GM12878 (cell line): Measurements from ENCODE around the gene TRIM67. TPM values are rescaled to one million over a fixed set of nuclear protein-coding genes. Genes with fewer than 3 reads are reported as not detected.

Experiments
- ATAC-seq: fragments of 200-7000 bp; cut with Tn5 transposase; 3 replicates; pipeline ENCODE4 v1.9.1; 2020; ENCODE audit warnings: mild to moderate bottlenecking, moderate library complexity
- BruUV-seq: library from RNA; stranded (reverse); fragments of 400-500 nt; replicated peaks from 2 replicates; lab custom pipeline; 2021; lab: Mats Ljungman, UMichigan
- CTCF ChIA-PET: fragments of 300-600 bp; sonication (Branson Sonifier 250); formaldehyde crosslinking; extraction: SDS; loops from one replicate; lab custom pipeline; 2021; ENCODE audit warnings: inconsistent platforms; lab: Yijun Ruan, JAX
- POLR2A ChIA-PET: fragments of 350-600 bp; formaldehyde crosslinking; extraction: SDS; loops from one replicate; lab custom pipeline; 2021; ENCODE audit warnings: inconsistent platforms; lab: Charles Lee
- RAD21 ChIA-PET: fragments of 300-600 bp; sonication (Branson Sonifier 250); formaldehyde crosslinking; loops from one replicate; lab custom pipeline; 2023; ENCODE audit warnings: antibody characterized with exemption; ENCODE audit not compliant: unreplicated experiment; lab: Charles Lee
- SMC1A ChIA-PET: fragments of 300-600 bp; sonication (Branson Sonifier 250); formaldehyde crosslinking; loops from one replicate; lab custom pipeline; 2023; ENCODE audit not compliant: unreplicated experiment, uncharacterized antibody; lab: Charles Lee
- DNase-seq: peaks from one replicate; pipeline ENCODE4 v3.0.0-alpha.2; 2011; ENCODE audit warnings: low read depth, low spot score
- FAIRE-seq: peaks from 3 replicates; lab custom pipeline; 2011; peaks lifted over from hg19 to GRCh38; lab: Jason Lieb, UNC
- H2AFZ ChIP-seq: 2 replicates; pipeline ENCODE4 v1.6.0; 2011; ENCODE audit warnings: low read depth, low read length, control low read depth; ENCODE audit not compliant: control insufficient read depth
- H3K27ac ChIP-seq: 2 replicates; pipeline ENCODE4 v1.5.1; 2011; ENCODE audit warnings: control low read depth; ENCODE audit not compliant: control insufficient read depth, insufficient read depth
- H3K27me3 ChIP-seq, 2 experiments: replicated peaks in 1 of 2; 2 replicates each; pipeline versions ENCODE4 v1.6.0 to v1.6.1; 2011; ENCODE audit warnings: low read length in 1 of 2; ENCODE audit not compliant: control insufficient read depth in 2 of 2, insufficient read depth in 2 of 2
- H3K36me3 ChIP-seq, 2 experiments: 2 replicates each; pipeline ENCODE4 v1.5.1; 2011; ENCODE audit warnings: low read length in 1 of 2; ENCODE audit not compliant: control insufficient read depth in 2 of 2, insufficient read depth in 2 of 2
- H3K4me1 ChIP-seq: 2 replicates; pipeline ENCODE4 v1.6.1; 2011; ENCODE audit warnings: mild to moderate bottlenecking, low read length, moderate library complexity, mixed read lengths; ENCODE audit not compliant: control insufficient read depth, insufficient read depth
- H3K4me2 ChIP-seq: 2 replicates; pipeline ENCODE4 v1.6.0; 2011; ENCODE audit warnings: control low read depth; ENCODE audit not compliant: control insufficient read depth, insufficient read depth
- H3K4me3 ChIP-seq: fragments of 200-600 bp; sonication (generic); 2 replicates; pipeline ENCODE4 v1.5.1; 2016
- H3K79me2 ChIP-seq: 2 replicates; pipeline ENCODE4 v1.6.0; 2011; ENCODE audit warnings: low read length; ENCODE audit not compliant: control insufficient read depth, insufficient read depth
- H3K9ac ChIP-seq: 2 replicates; pipeline ENCODE4 v1.8.0; 2011; ENCODE audit warnings: low read length, control low read depth, mixed read lengths; ENCODE audit not compliant: control insufficient read depth, insufficient read depth
- H3K9me3 ChIP-seq: replicated peaks from 3 replicates; pipeline ENCODE4 v1.5.1; 2011; ENCODE audit warnings: mild to moderate bottlenecking, low read length; ENCODE audit not compliant: control insufficient read depth, insufficient read depth
- H4K20me1 ChIP-seq: 2 replicates; pipeline ENCODE4 v1.6.0; 2011; ENCODE audit not compliant: control insufficient read depth, insufficient read depth
- DPF2 ChIP-seq: fragments of 450-650 bp; IDR thresholded peaks from 2 replicates; pipeline ENCODE4 v1.6.1; 2017; ENCODE audit warnings: mild to moderate bottlenecking
- FOXK2 ChIP-seq: fragments of 450-650 bp; IDR thresholded peaks from 2 replicates; pipeline ENCODE4 v1.6.1; 2017; ENCODE audit warnings: mild to moderate bottlenecking, moderate library complexity
- MLLT1 ChIP-seq: fragments of 450-650 bp; IDR thresholded peaks from 2 replicates; pipeline ENCODE4 v1.6.1; 2016; ENCODE audit warnings: mild to moderate bottlenecking
- MYC ChIP-seq: IDR thresholded peaks from 2 replicates; pipeline ENCODE4 v1.6.1; 2011; ENCODE audit warnings: mild to moderate bottlenecking, low read length, moderate library complexity, inconsistent platforms; ENCODE audit not compliant: insufficient read depth, insufficient replicate concordance, insufficient read length, severe bottlenecking
- NRF1 ChIP-seq: conservative IDR thresholded peaks from 2 replicates; pipeline ENCODE4 v1.6.1; 2011; ENCODE audit warnings: mild to moderate bottlenecking, low read depth, low read length, improper control_type of control experiment
- PML ChIP-seq: IDR thresholded peaks from 2 replicates; pipeline ENCODE4 v1.6.1; 2012; ENCODE audit warnings: low read length, inconsistent platforms
- STAT3 ChIP-seq: IDR thresholded peaks from 2 replicates; pipeline ENCODE4 v1.6.1; 2011; ENCODE audit warnings: low read depth, low read length, improper control_type of control experiment
- TBL1XR1 ChIP-seq: IDR thresholded peaks from 2 replicates; pipeline ENCODE4 v1.6.1; 2012; ENCODE audit warnings: low read depth, low read length, improper control_type of control experiment
- WGBS: methylation state at CpG from one replicate; pipeline ENCODE4 v1.1.6; 2016; ENCODE audit warnings: low lambda C conversion rate; ENCODE audit not compliant: insufficient replicate concordance, insufficient coverage; ENCODE audit errors: missing lambda C conversion rate; 5-methylcytosine and 5-hydroxymethylcytosine counted together
- in situ Hi-C: fragments of 300-500 bp; cut with MboI; formaldehyde crosslinking; loops from 9 replicates; pipeline ENCODE4 v1.14.3; 2018; ENCODE audit warnings: mixed read lengths
- intact Hi-C: fragments of 100-400 bp; cut with micrococcal nuclease; formaldehyde crosslinking; loops from one replicate; pipeline ENCODE4 v1.14.2; 2022; ENCODE audit not compliant: unreplicated experiment
- polyA plus RNA-seq, 11 experiments: library from polyadenylated mRNA; depleted of rRNA in 4 of 11; unstranded in 6 of 11; stranded (reverse) in 5 of 11; fragments of >200 nt; fragmentation: Nextera tagmentation in 4 of 11; fragmentation: Illumina TruSeq in 1 of 11; extraction: Ambion mirVana in 4 of 11; extraction: Trizol in 1 of 11; gene quantifications; 1 replicate in 1 of 11; 2 replicates in 10 of 11; pipeline versions ENCODE4 v1.2.1 to v1.2.3, GENCODE V29; 2011 to 2016; ENCODE audit warnings: inconsistent platforms in 2 of 11, missing spikeins in 2 of 11, low read depth in 1 of 11
- total RNA-seq, 4 experiments: library from RNA; depleted of rRNA in 3 of 4; stranded (reverse); fragments of >200 nt in 3 of 4; fragmentation: Illumina TruSeq in 1 of 4; extraction: Trizol in 1 of 4; gene quantifications; 2 replicates each; pipeline versions ENCODE4 v1.2.1 to v1.2.3, GENCODE V29; 2013 to 2021
- TF ChIP-seq, protein P1 (sequence below): fragments of 450-650 bp; formaldehyde crosslinking; IDR thresholded peaks from 2 replicates; pipeline ENCODE4 v1.4.0; 2020; ENCODE audit warnings: mild to moderate bottlenecking, moderate library complexity
- TF ChIP-seq, protein P2 (sequence below): fragments of 450-650 bp; IDR thresholded peaks from 2 replicates; pipeline ENCODE4 v1.6.1; 2017; ENCODE audit warnings: low read depth, mild to moderate bottlenecking, moderate library complexity
- TF ChIP-seq, protein P3 (sequence below): IDR thresholded peaks from 2 replicates; pipeline ENCODE4 v1.6.1; 2012; ENCODE audit warnings: low read depth, low read length, improper control_type of control experiment

Gene TRIM67
- total and polyA plus RNA-seq, 10 of the 15 experiments (the other 5 are each of a cell fraction or from before 2014, with no cell fraction given): under 0.01 to 0.01 TPM; not detected in 8

- no peaks in the 10 kb centered on the region for H4K20me1 ChIP-seq
- TF ChIP-seq MLLT1 (no peak), PML (no peak), FOXK2 (no peak), DPF2 (no peak), MYC (no peak), TBL1XR1 (no peak), NRF1 (no peak), STAT3 (no peak)
- TF ChIP-seq, protein P1, sequence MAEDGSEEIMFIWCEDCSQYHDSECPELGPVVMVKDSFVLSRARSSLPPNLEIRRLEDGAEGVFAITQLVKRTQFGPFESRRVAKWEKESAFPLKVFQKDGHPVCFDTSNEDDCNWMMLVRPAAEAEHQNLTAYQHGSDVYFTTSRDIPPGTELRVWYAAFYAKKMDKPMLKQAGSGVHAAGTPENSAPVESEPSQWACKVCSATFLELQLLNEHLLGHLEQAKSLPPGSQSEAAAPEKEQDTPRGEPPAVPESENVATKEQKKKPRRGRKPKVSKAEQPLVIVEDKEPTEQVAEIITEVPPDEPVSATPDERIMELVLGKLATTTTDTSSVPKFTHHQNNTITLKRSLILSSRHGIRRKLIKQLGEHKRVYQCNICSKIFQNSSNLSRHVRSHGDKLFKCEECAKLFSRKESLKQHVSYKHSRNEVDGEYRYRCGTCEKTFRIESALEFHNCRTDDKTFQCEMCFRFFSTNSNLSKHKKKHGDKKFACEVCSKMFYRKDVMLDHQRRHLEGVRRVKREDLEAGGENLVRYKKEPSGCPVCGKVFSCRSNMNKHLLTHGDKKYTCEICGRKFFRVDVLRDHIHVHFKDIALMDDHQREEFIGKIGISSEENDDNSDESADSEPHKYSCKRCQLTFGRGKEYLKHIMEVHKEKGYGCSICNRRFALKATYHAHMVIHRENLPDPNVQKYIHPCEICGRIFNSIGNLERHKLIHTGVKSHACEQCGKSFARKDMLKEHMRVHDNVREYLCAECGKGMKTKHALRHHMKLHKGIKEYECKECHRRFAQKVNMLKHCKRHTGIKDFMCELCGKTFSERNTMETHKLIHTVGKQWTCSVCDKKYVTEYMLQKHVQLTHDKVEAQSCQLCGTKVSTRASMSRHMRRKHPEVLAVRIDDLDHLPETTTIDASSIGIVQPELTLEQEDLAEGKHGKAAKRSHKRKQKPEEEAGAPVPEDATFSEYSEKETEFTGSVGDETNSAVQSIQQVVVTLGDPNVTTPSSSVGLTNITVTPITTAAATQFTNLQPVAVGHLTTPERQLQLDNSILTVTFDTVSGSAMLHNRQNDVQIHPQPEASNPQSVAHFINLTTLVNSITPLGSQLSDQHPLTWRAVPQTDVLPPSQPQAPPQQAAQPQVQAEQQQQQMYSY (CRISPR knock-in tag): no peak
- TF ChIP-seq, protein P2, sequence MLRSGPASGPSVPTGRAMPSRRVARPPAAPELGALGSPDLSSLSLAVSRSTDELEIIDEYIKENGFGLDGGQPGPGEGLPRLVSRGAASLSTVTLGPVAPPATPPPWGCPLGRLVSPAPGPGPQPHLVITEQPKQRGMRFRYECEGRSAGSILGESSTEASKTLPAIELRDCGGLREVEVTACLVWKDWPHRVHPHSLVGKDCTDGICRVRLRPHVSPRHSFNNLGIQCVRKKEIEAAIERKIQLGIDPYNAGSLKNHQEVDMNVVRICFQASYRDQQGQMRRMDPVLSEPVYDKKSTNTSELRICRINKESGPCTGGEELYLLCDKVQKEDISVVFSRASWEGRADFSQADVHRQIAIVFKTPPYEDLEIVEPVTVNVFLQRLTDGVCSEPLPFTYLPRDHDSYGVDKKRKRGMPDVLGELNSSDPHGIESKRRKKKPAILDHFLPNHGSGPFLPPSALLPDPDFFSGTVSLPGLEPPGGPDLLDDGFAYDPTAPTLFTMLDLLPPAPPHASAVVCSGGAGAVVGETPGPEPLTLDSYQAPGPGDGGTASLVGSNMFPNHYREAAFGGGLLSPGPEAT: no peak
- TF ChIP-seq, protein P3, sequence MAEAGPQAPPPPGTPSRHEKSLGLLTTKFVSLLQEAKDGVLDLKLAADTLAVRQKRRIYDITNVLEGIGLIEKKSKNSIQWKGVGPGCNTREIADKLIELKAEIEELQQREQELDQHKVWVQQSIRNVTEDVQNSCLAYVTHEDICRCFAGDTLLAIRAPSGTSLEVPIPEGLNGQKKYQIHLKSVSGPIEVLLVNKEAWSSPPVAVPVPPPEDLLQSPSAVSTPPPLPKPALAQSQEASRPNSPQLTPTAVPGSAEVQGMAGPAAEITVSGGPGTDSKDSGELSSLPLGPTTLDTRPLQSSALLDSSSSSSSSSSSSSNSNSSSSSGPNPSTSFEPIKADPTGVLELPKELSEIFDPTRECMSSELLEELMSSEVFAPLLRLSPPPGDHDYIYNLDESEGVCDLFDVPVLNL: no peak
- no peak overlapping the region for H3K4me3 ChIP-seq
- no TSS peak for BruUV-seq
- in situ Hi-C loops: no loop called here
- ChIA-PET RAD21 (no interaction called here), POLR2A (no interaction called here), SMC1A (no interaction called here), CTCF (no interaction called here)
- intact Hi-C loops: no loop called here
- no peak overlapping the region for H3K9ac ChIP-seq
- 94% methylated on average over 3 of the region's 3 CpGs for WGBS
- H3K4me2 ChIP-seq: no peak overlapping the region
- no peak for DNase-seq
- ATAC-seq: no peak
- no peak overlapping the region for H3K27ac ChIP-seq
- H2AFZ ChIP-seq: no peak overlapping the region
- peaks cover 2 to 39% of the 10 kb centered on the region in 2 experiments for H3K36me3 ChIP-seq
- H3K9me3 ChIP-seq: no peaks in the 10 kb centered on the region; the same call in 2 of the 3 replicates
- H3K27me3 ChIP-seq: no peaks in the 10 kb centered on the region
- no peak for FAIRE-seq
- H3K4me1 ChIP-seq: no peaks in the 10 kb centered on the region
- H3K79me2 ChIP-seq: no peaks in the 10 kb centered on the region
Observed at GRCh38 chr1:231265379-231265778, 103.5 kb downstream of the TRIM67 start.
